ENCODE measurements around the gene POLG. TPM values are rescaled to one million over a fixed set of nuclear protein-coding genes. Genes with fewer than 3 reads are reported as not detected.

The POLG gene
- total RNA-seq, 1 donor from 2014 or later: 69.1 TPM

DNA sequence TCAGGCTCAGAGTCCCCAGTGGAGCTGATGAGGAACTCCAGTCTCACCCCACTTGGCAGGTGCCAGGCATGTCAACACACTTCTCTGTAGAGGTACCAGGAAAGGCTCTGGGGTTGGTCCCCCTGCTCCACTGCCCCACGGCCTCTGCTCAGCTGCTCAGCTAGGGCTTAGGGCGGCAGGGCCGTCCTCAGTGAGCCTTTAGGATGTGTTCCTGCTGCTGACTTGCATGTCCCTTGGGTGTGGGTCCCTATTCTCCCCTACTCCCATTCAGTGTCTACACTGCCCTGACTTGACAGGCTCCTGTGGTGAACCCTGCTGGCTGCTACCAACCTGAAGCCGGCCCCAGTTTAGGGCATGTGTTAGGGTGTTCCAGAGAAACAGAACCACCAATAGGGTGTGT is 17.9 kb upstream of the POLG start:
- H3K27ac ChIP-seq: no peak overlapping the region
- intact Hi-C loops (cut with DNase I): no loop called here
- H3K27me3 ChIP-seq: no peaks in the 10 kb centered on the region
- no peaks in the 10 kb centered on the region for H3K36me3 ChIP-seq
- no peaks in the 10 kb centered on the region for H3K9me3 ChIP-seq
- DNase-seq (ENCODE audit: low spot score in 2 of 2): no peak
- TF ChIP-seq, protein P1, sequence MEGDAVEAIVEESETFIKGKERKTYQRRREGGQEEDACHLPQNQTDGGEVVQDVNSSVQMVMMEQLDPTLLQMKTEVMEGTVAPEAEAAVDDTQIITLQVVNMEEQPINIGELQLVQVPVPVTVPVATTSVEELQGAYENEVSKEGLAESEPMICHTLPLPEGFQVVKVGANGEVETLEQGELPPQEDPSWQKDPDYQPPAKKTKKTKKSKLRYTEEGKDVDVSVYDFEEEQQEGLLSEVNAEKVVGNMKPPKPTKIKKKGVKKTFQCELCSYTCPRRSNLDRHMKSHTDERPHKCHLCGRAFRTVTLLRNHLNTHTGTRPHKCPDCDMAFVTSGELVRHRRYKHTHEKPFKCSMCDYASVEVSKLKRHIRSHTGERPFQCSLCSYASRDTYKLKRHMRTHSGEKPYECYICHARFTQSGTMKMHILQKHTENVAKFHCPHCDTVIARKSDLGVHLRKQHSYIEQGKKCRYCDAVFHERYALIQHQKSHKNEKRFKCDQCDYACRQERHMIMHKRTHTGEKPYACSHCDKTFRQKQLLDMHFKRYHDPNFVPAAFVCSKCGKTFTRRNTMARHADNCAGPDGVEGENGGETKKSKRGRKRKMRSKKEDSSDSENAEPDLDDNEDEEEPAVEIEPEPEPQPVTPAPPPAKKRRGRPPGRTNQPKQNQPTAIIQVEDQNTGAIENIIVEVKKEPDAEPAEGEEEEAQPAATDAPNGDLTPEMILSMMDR (IDR thresholded peaks at IDR 0.05): no peak
- H3K4me1 ChIP-seq: no peaks in the 10 kb centered on the region
- H3K4me3 ChIP-seq: no peak overlapping the region

GRCh38 chr15:89349206-89349558 is 14.6 kb upstream of the POLG start:
- no peak overlapping the region for H3K27ac ChIP-seq
- no peak for DNase-seq (ENCODE audit: low spot score in 2 of 2)
- H3K4me1 ChIP-seq: no peaks in the 10 kb centered on the region
- H3K4me3 ChIP-seq: no peak overlapping the region
- H3K27me3 ChIP-seq: no peaks in the 10 kb centered on the region
- no peaks in the 10 kb centered on the region for H3K9me3 ChIP-seq
- intact Hi-C loops (cut with DNase I): no loop called here
- TF ChIP-seq, protein P1 (IDR thresholded peaks at IDR 0.05): no peak
- no peaks in the 10 kb centered on the region for H3K36me3 ChIP-seq

DNA sequence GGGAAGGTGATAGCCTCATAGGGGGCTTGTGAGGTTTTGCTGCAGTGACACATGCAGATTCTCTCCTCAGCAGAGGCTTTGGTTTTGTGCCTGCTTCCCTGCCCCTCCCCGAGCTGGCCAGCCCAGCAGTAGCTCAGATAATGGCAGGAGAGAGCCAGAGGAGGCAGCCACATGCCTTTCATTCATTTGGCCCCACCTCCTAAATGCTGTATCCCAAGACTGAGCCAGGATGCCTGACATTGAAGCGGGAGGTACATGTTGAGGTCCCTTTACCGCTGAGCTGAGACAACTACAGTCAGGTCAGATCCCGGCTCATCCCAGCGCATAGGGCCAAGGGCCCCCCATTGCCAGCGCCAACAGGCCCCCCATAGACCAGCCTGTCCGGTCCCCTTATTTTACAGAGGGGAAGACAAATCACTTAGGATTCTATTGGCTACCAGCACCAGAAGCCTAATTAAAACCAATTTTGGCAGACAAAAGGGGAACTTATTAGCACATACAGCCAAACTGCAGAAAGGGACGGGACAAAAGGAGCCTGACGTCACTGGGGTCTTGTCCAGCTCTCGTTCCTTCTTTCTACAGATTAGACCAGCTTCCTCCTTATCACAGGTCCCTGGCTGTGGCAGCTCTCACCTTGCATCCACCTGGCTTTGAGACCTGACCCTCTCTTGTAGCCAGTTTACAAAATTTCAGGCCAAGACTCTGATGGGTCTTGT is 12.1 kb upstream of the POLG start:
- no peak for DNase-seq (ENCODE audit: low spot score in 2 of 2)

GRCh38 chr15:89345248-89345647 is 10.6 kb upstream of the POLG start:
- TF ChIP-seq, protein P1 (IDR thresholded peaks at IDR 0.05): no peak
- Histone ChIP-seq H3K27me3 (no peaks in the 10 kb centered on the region), H3K36me3 (no peaks in the 10 kb centered on the region), H3K4me3 (no peak overlapping the region), H3K27ac (no peak overlapping the region), H3K9me3 (no peaks in the 10 kb centered on the region), H3K4me1 (no peaks in the 10 kb centered on the region)
- intact Hi-C loops (cut with DNase I): no loop called here
- no peak for DNase-seq (ENCODE audit: low spot score in 2 of 2)

More for the DNA sequence above, 12.1 kb upstream of the POLG start:
- intact Hi-C loops (cut with DNase I): no loop called here
- H3K9me3 ChIP-seq: no peaks in the 10 kb centered on the region
- H3K27ac ChIP-seq: no peak overlapping the region
- no peak overlapping the region for H3K4me3 ChIP-seq
- TF ChIP-seq, protein P1 (IDR thresholded peaks at IDR 0.05): no peak
- no peaks in the 10 kb centered on the region for H3K36me3 ChIP-seq
- H3K4me1 ChIP-seq: no peaks in the 10 kb centered on the region
- no peaks in the 10 kb centered on the region for H3K27me3 ChIP-seq

GRCh38 chr15:89342840-89343239 is 8.2 kb upstream of the POLG start:
- DNase-seq (ENCODE audit: low spot score in 2 of 2): no peak
- Histone ChIP-seq H3K36me3 (no peaks in the 10 kb centered on the region), H3K4me1 (no peaks in the 10 kb centered on the region), H3K27me3 (no peaks in the 10 kb centered on the region), H3K4me3 (no peak overlapping the region), H3K27ac (no peak overlapping the region), H3K9me3 (no peaks in the 10 kb centered on the region)
- intact Hi-C loops (cut with DNase I): no loop called here
- TF ChIP-seq, protein P1 (IDR thresholded peaks at IDR 0.05): no peak

All from ascending aorta (tissue), 2 donors.